ENCODE data around the gene KCNMA1.

DNA sequence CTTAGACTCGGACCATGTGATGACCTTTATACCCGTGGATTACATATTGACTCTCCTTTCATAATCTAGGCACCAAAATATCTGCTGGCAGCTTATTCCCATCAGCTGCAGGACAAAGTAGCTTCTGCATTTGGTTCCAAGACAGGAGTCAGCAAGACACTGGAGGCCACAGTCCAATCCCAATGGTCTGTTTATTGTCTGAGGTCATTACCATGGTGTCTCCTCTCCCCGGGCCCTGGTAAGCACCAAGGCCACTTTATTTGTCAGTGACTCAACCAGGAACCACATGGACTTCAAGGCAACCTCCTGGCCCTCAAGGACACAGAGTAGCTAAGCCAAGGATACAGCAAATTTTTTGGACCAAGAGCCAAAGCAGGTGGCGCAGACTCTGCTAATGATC lies 36.1 kb downstream of the KCNMA1 start:
- TF ChIP-seq, protein P1, sequence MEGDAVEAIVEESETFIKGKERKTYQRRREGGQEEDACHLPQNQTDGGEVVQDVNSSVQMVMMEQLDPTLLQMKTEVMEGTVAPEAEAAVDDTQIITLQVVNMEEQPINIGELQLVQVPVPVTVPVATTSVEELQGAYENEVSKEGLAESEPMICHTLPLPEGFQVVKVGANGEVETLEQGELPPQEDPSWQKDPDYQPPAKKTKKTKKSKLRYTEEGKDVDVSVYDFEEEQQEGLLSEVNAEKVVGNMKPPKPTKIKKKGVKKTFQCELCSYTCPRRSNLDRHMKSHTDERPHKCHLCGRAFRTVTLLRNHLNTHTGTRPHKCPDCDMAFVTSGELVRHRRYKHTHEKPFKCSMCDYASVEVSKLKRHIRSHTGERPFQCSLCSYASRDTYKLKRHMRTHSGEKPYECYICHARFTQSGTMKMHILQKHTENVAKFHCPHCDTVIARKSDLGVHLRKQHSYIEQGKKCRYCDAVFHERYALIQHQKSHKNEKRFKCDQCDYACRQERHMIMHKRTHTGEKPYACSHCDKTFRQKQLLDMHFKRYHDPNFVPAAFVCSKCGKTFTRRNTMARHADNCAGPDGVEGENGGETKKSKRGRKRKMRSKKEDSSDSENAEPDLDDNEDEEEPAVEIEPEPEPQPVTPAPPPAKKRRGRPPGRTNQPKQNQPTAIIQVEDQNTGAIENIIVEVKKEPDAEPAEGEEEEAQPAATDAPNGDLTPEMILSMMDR (IDR thresholded peaks at IDR 0.05 in 8 of 11, conservative IDR thresholded peaks at IDR 0.05 in 3 of 11), result no peak
- no peak for TF ChIP-seq POLR2A (IDR thresholded peaks at IDR 0.05)
